ENCODE data around the gene SPSB2. TPM values are rescaled to one million over a fixed set of nuclear protein-coding genes. Genes with fewer than 3 reads are reported as not detected.
"Not testable (repeated sequence)": the region's sequence is repeated elsewhere in the genome, so short reads cannot be mapped to it uniquely, and the experiment has no call there.

Gene SPSB2
- total RNA-seq, 1 donor from 2014 or later = 7.9 TPM

DNA sequence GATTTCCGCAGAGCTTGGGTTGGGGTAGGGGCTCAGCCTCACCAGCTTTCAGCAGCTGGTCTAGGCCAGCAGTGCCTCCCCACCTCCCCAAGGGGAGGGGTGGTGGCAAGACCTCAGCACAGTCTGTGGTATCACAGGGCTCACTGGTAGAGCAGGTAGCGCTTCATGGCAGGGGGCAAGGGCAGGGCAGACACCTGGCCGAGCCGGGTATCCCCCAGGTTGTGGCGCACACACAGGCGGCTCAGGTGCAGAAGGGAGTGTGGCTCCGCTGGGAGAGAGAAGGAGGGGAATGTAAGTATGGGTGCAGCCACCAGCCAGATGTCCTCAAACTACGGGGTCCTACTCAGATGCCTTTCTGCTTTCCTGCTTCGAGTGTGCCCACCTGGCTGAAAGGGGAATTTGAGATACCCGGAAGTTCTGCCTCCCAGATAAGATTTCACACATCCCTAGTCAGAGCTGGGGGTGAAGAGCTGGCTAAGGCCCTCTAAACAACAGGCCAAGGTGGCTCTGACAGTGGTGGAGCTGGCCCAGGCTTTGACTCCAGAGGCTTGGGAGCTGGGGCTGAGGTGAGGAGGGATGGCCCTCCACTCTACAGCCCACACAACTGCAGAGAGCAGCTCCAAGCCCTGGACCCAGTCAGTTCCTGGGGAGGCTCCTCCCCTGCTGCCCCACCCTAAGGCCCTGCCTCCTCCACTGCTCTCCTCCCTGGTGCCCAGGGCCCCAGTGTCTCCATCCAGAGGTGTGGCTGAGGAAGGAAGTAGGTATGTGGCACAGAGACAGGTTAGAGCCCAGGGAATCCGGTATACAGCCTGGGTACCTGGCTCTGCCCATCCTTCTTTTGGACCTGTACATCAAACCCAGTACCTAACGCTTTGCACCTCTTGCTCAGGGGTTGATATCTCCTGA is 1.8 kb downstream of the SPSB2 start:
- TF ChIP-seq, protein P1, sequence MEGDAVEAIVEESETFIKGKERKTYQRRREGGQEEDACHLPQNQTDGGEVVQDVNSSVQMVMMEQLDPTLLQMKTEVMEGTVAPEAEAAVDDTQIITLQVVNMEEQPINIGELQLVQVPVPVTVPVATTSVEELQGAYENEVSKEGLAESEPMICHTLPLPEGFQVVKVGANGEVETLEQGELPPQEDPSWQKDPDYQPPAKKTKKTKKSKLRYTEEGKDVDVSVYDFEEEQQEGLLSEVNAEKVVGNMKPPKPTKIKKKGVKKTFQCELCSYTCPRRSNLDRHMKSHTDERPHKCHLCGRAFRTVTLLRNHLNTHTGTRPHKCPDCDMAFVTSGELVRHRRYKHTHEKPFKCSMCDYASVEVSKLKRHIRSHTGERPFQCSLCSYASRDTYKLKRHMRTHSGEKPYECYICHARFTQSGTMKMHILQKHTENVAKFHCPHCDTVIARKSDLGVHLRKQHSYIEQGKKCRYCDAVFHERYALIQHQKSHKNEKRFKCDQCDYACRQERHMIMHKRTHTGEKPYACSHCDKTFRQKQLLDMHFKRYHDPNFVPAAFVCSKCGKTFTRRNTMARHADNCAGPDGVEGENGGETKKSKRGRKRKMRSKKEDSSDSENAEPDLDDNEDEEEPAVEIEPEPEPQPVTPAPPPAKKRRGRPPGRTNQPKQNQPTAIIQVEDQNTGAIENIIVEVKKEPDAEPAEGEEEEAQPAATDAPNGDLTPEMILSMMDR (IDR thresholded peaks at IDR 0.05; ENCODE audit: insufficient read depth, low read length, severe bottlenecking) = no peak
- Histone ChIP-seq H3K36me3 (ENCODE audit: control insufficient read depth, insufficient read depth, low read length) (peaks cover 18% of the 10 kb centered on the region), H3K4me3 (ENCODE audit: low read depth, low read length) (peak overlapping the region; percentile 54), H3K27me3 (ENCODE audit: control insufficient read depth, insufficient read depth, low read length) (no peaks in the 10 kb centered on the region)
- FAIRE-seq (no peak), DNase-seq (ENCODE audit: low read depth) (peak; percentile 76)

DNA sequence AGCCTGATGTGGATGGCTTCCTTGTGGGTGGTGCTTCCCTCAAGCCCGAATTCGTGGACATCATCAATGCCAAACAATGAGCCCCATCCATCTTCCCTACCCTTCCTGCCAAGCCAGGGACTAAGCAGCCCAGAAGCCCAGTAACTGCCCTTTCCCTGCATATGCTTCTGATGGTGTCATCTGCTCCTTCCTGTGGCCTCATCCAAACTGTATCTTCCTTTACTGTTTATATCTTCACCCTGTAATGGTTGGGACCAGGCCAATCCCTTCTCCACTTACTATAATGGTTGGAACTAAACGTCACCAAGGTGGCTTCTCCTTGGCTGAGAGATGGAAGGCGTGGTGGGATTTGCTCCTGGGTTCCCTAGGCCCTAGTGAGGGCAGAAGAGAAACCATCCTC is 2.8 kb downstream of the SPSB2 start:
- H3K36me3 ChIP-seq (ENCODE audit: control insufficient read depth, insufficient read depth, low read length) = peaks cover 17% of the 10 kb centered on the region
- not testable (repeated sequence) for FAIRE-seq; H3K27me3 ChIP-seq (ENCODE audit: control insufficient read depth, insufficient read depth, low read length); H3K4me3 ChIP-seq (ENCODE audit: low read depth, low read length); DNase-seq (ENCODE audit: low read depth)

DNA sequence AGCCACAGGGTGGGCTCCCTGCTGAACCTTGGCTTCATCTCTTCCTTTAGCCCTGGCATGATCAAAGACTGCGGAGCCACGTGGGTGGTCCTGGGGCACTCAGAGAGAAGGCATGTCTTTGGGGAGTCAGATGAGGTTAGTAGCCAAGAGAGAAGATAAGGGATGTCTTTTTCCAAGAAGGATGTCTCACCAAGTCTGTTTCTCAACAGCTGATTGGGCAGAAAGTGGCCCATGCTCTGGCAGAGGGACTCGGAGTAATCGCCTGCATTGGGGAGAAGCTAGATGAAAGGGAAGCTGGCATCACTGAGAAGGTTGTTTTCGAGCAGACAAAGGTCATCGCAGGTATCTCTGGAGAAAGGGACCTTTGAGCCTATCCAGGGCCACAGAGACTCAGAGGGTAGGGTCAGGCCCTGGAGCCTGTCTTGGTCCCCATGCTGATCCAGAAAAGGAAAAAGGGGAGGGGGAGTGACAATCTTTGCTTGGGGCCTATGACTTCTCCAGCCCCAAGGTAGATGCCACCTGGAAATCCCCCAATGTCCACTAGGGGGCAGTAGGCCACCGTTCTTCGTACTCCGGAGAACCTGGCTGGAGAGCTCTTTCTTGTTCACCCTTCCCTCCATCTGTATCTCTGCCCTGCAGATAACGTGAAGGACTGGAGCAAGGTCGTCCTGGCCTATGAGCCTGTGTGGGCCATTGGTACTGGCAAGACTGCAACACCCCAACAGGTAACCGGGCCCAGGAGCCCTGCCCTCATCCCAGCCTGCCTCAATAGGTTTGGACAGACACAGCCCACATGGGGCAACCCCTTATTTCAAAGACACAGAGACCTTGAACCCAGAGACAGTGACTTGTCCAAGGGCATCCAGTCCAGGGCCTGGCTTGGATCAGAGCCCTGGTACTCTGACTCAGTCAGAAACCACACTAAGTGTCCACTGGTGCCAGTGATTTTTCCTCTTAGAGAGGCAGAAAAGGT is 3.8 kb downstream of the SPSB2 start:
- Histone ChIP-seq H3K36me3 (ENCODE audit: control insufficient read depth, insufficient read depth, low read length) (peaks cover 20% of the 10 kb centered on the region), H3K4me3 (ENCODE audit: low read depth, low read length) (peak overlapping the region; percentile 91), H3K27me3 (ENCODE audit: control insufficient read depth, insufficient read depth, low read length) (no peaks in the 10 kb centered on the region)
- TF ChIP-seq, protein P1 (IDR thresholded peaks at IDR 0.05; ENCODE audit: insufficient read depth, low read length, severe bottlenecking) = peak; percentile 93
- FAIRE-seq (peak; percentile 36), DNase-seq (ENCODE audit: low read depth) (peak; percentile 61)

DNA sequence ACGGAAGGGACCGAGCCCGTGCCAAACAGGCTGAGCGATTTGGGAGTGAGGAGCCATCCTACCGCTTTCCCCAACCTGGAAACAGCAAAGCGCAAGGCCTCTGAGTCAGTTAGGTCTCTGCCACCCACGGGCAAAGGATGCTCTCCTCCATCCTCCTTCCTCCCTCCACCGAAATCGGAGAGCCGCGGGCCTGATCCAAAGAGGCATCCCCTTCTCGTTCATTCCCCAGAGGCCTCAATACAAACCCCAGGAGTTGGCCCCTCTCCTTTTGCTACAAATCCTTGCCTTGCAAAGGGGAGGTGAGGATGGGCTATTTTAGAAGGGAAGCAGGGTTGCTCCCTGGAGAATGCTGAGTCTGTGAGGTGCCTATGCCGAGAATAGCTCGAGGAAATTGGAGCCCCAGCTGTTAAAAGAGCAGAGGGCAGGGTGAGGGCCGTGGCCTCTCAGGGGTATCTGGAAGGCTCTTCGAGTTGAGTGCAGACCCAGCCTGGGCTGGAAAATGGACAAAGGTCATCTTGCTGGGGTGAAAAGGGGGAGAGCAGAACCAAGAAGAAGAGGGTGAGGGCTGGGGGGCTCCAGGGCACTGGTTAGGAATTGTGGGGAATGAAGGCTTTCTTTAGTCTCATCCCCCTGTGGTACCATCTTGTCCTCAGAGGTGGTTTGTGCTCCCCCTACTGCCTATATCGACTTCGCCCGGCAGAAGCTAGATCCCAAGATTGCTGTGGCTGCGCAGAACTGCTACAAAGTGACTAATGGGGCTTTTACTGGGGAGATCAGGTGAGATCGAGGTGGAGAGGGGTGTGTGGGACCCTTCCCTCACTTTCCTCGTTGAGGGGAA is 4.7 kb downstream of the SPSB2 start:
- Histone ChIP-seq H3K4me3 (ENCODE audit: low read depth, low read length) (peak overlapping the region; percentile 91), H3K36me3 (ENCODE audit: control insufficient read depth, insufficient read depth, low read length) (peaks cover 25% of the 10 kb centered on the region), H3K27me3 (ENCODE audit: control insufficient read depth, insufficient read depth, low read length) (no peaks in the 10 kb centered on the region)
- TF ChIP-seq, protein P1 (IDR thresholded peaks at IDR 0.05; ENCODE audit: insufficient read depth, low read length, severe bottlenecking) = peak; percentile 9
- no peak for FAIRE-seq
- DNase-seq (ENCODE audit: low read depth) = no peak

DNA sequence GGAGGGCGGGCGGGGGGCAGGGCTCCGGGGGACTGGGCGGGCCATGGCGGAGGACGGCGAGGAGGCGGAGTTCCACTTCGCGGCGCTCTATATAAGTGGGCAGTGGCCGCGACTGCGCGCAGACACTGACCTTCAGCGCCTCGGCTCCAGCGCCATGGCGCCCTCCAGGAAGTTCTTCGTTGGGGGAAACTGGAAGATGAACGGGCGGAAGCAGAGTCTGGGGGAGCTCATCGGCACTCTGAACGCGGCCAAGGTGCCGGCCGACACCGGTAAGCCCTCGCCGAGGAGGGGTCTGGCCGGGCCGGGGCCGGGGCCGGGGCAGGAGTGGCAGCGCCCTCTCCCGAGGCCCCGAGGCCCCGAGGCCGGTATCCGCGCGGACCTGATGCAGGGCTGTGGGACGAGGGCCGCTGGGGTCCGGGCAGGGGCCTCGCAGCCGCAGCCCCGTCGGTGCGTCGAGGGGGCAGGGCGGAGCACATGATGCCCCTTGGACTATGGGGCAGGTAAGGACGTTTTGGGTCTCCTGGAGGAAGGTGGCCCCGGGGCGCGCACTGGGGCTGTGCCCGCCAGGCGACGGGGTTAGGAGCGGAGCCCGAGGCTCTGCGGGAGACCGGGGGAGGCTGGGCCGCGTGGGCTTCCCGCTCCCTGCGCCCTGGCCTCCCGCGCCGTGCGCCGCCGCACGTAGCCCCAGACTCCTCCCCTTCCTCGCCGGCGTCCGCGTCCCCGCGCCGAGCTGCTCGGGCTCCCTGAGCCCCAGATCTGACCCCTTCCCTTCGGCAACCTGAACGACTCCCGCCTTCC is 5.5 kb downstream of the SPSB2 start, which contains the start of gene TPI1:
Gene TPI1 (plus strand): TSS at position 119 of the 798 bp plus-strand sequence. CDS start 36 bp downstream, at position 155.
- Histone ChIP-seq H3K4me3 (ENCODE audit: low read depth, low read length) (peak within 1 kb of the TSS; percentile 91), H3K36me3 (ENCODE audit: control insufficient read depth, insufficient read depth, low read length) (peaks cover 31% of the 10 kb centered on the region), H3K27me3 (ENCODE audit: control insufficient read depth, insufficient read depth, low read length) (no peaks in the 10 kb centered on the region)
- TF ChIP-seq, protein P1 (IDR thresholded peaks at IDR 0.05; ENCODE audit: insufficient read depth, low read length, severe bottlenecking) = no peak
- no peak for FAIRE-seq
- peak; percentile 46 for DNase-seq (ENCODE audit: low read depth)

All from bronchial epithelial cell (primary cell).